CD4-positive, alpha-beta T cell treated with Interleukin-4 for 4 hours (primary cell): ENCODE data around the gene HMCN2.

Experiments used
- DNase-seq: peaks from one replicate; pipeline ENCODE4 v3.0.0-alpha.2; 2020

The HMCN2 gene

GRCh38 chr9:130294664-130295063 is 29.1 kb downstream of the HMCN2 start:
- no peak for DNase-seq

- no peak for DNase-seq
These were observed 29.9 kb downstream of the HMCN2 start for GRCh38 chr9:130295431-130295830.

- no peak for DNase-seq
These were observed 30.6 kb downstream of the HMCN2 start for GRCh38 chr9:130295945-130296782.

GRCh38 chr9:130296783-130297055 is 31.2 kb downstream of the HMCN2 start:
- no peak for DNase-seq

GRCh38 chr9:130297371-130297770 is 31.8 kb downstream of the HMCN2 start:
- DNase-seq = no peak

GRCh38 chr9:130298662-130299279 is 33.2 kb downstream of the HMCN2 start:
- DNase-seq = no peak

GRCh38 chr9:130299785-130300615 is 34.4 kb downstream of the HMCN2 start:
- no peak for DNase-seq

- DNase-seq = no peak
These were observed 35.2 kb downstream of the HMCN2 start for GRCh38 chr9:130300739-130301138.

GRCh38 chr9:130301483-130302286 is 36.1 kb downstream of the HMCN2 start:
- DNase-seq = no peak

GRCh38 chr9:130302785-130303612 is 37.4 kb downstream of the HMCN2 start:
- no peak for DNase-seq

- no peak for DNase-seq
These were observed 38.1 kb downstream of the HMCN2 start for GRCh38 chr9:130303613-130304055.

- no peak for DNase-seq
These were observed 38.6 kb downstream of the HMCN2 start for GRCh38 chr9:130304116-130304515.

- no peak for DNase-seq
These were observed 39.1 kb downstream of the HMCN2 start for GRCh38 chr9:130304643-130305042.

- DNase-seq = no peak
These were observed 39.8 kb downstream of the HMCN2 start for GRCh38 chr9:130305381-130305780.

GRCh38 chr9:130306823-130307666 is 41.5 kb downstream of the HMCN2 start:
- no peak for DNase-seq

- no peak for DNase-seq
These were observed 42.0 kb downstream of the HMCN2 start for GRCh38 chr9:130307667-130307943.

- DNase-seq = no peak
These were observed 42.6 kb downstream of the HMCN2 start for GRCh38 chr9:130308081-130308571.

GRCh38 chr9:130309689-130310455 is 44.3 kb downstream of the HMCN2 start:
- no peak for DNase-seq

GRCh38 chr9:130310456-130310855 is 44.9 kb downstream of the HMCN2 start:
- no peak for DNase-seq

GRCh38 chr9:130311003-130311402 is 45.4 kb downstream of the HMCN2 start:
- no peak for DNase-seq
